ENCODE data around the gene PRR3. TPM values are rescaled to one million over a fixed set of nuclear protein-coding genes. Genes with fewer than 3 reads are reported as not detected.
A peak's percentile ranks its signal among the peaks of the same experiment; 100 is the strongest.
"Not testable (repeated sequence)": the region's sequence is repeated elsewhere in the genome, so short reads cannot be mapped to it uniquely, and the experiment has no call there.

PRR3 gene
- total RNA-seq, 1 experiment from 2014 or later, result 16.5 TPM

- no peak for TF ChIP-seq CTCF (IDR thresholded peaks at IDR 0.05)
- no peak for TF ChIP-seq TCF7L2 (IDR thresholded peaks at IDR 0.05; ENCODE audit: low read depth, low read length)
- TF ChIP-seq SIN3A (IDR thresholded peaks at IDR 0.05; ENCODE audit: borderline replicate concordance, insufficient read depth, low read depth, low read length), result no peak
- no peak for TF ChIP-seq POLR2AphosphoS5 (IDR thresholded peaks at IDR 0.05; ENCODE audit: low read depth, low read length)
- no peak for TF ChIP-seq REST (IDR thresholded peaks at IDR 0.05; ENCODE audit: insufficient read depth in 1 of 2, low read depth in 2 of 2, low read length in 1 of 2)
- DNase-seq (ENCODE audit: low read depth, low spot score), result no peak
- H3K4me3 ChIP-seq (ENCODE audit: low read depth in 2 of 2, low read length in 2 of 2), result no peak overlapping the region
- BruUV-seq (replicated peaks), result no TSS peak
- in situ Hi-C loops (cut with HindIII; ENCODE audit: low pct_unique_long_range_greater_than_20kb, low sequenced_read_pairs), result no loop called here
- intact Hi-C loops (cut with micrococcal nuclease; ENCODE audit: unreplicated experiment), result no loop called here
- CTCF ChIA-PET, result no interaction called here
- no peak overlapping the region for H3K27ac ChIP-seq (ENCODE audit: low read length)
- H3K9me3 ChIP-seq (ENCODE audit: control insufficient read depth, insufficient read depth, low read depth, low read length), result no peaks in the 10 kb centered on the region
- ATAC-seq, result no peak
- H3K27me3 ChIP-seq (ENCODE audit: control insufficient read depth, insufficient read depth, low read length), result no peaks in the 10 kb centered on the region
- POLR2A ChIA-PET, result no interaction called here
- H3K4me1 ChIP-seq (ENCODE audit: control insufficient read depth, insufficient read depth, low read length), result no peaks in the 10 kb centered on the region
- H3K36me3 ChIP-seq (ENCODE audit: control insufficient read depth, insufficient read depth, low read length), result no peaks in the 10 kb centered on the region
These were observed 42.0 kb upstream of the PRR3 start for GRCh38 chr6:30515106-30515505.

- peak; percentile 95 for ATAC-seq
- H3K9me3 ChIP-seq (ENCODE audit: control insufficient read depth, insufficient read depth, low read depth, low read length), result no peaks in the 10 kb centered on the region
- ChIA-PET CTCF (interaction anchor here (0.6 to 2.3 kb wide), 5 partner anchors 16 to 92 kb away, joined by 3 to 10 read pairs (median 5); no protein-coding TSS in a partner anchor), POLR2A (interaction anchor here (0.7 to 1.1 kb wide), 3 partner anchors 12 to 204 kb away, joined by 3 to 11 read pairs (median 5); no protein-coding TSS in a partner anchor)
- no peaks in the 10 kb centered on the region for H3K4me1 ChIP-seq (ENCODE audit: control insufficient read depth, insufficient read depth, low read length)
- H3K27me3 ChIP-seq (ENCODE audit: control insufficient read depth, insufficient read depth, low read length), result no peaks in the 10 kb centered on the region
- peak; percentile 46 for DNase-seq (ENCODE audit: low read depth, low spot score)
- TF ChIP-seq REST (IDR thresholded peaks at IDR 0.05; ENCODE audit: insufficient read depth in 1 of 2, low read depth in 2 of 2, low read length in 1 of 2), result no peak
- peak; percentile 42; the same call in 1 of the 2 replicates for TF ChIP-seq POLR2AphosphoS5 (IDR thresholded peaks at IDR 0.05; ENCODE audit: low read depth, low read length)
- TF ChIP-seq CTCF (IDR thresholded peaks at IDR 0.05), result no peak
- no peak for TF ChIP-seq SIN3A (IDR thresholded peaks at IDR 0.05; ENCODE audit: borderline replicate concordance, insufficient read depth, low read depth, low read length)
- in situ Hi-C loops (cut with HindIII; ENCODE audit: low pct_unique_long_range_greater_than_20kb, low sequenced_read_pairs), result no loop called here
- H3K27ac ChIP-seq (ENCODE audit: low read length), result peak overlapping the region; percentile 89
- no peaks in the 10 kb centered on the region for H3K36me3 ChIP-seq (ENCODE audit: control insufficient read depth, insufficient read depth, low read length)
- peak overlapping the region; percentile 62 to 67 for H3K4me3 ChIP-seq (ENCODE audit: low read depth in 2 of 2, low read length in 2 of 2)
- TSS peak; percentile 87 for BruUV-seq (replicated peaks)
- intact Hi-C loops (cut with micrococcal nuclease; ENCODE audit: unreplicated experiment), result no loop called here
These were observed 40.9 kb upstream of the PRR3 start for GRCh38 chr6:30515944-30516753.

GRCh38 chr6:30516754-30517076 lies 40.4 kb upstream of the PRR3 start:
- in situ Hi-C loops (cut with HindIII; ENCODE audit: low pct_unique_long_range_greater_than_20kb, low sequenced_read_pairs); H3K4me1 ChIP-seq (ENCODE audit: control insufficient read depth, insufficient read depth, low read length); DNase-seq (ENCODE audit: low read depth, low spot score); H3K27me3 ChIP-seq (ENCODE audit: control insufficient read depth, insufficient read depth, low read length); intact Hi-C loops (cut with micrococcal nuclease; ENCODE audit: unreplicated experiment); ATAC-seq; H3K36me3 ChIP-seq (ENCODE audit: control insufficient read depth, insufficient read depth, low read length); BruUV-seq (replicated peaks); H3K9me3 ChIP-seq (ENCODE audit: control insufficient read depth, insufficient read depth, low read depth, low read length): not testable (repeated sequence)
- H3K4me3 ChIP-seq (ENCODE audit: low read depth in 2 of 2, low read length in 2 of 2), result peak overlapping the region; percentile 62 to 67
- CTCF ChIA-PET, result interaction anchor here (0.7 to 2.3 kb wide), 4 partner anchors 15 to 93 kb away, joined by 3 to 10 read pairs (median 6); no protein-coding TSS in a partner anchor
- H3K27ac ChIP-seq (ENCODE audit: low read length), result peak overlapping the region; percentile 89
- POLR2A ChIA-PET, result interaction anchor here (0.7 to 1.1 kb wide), 2 partner anchors 13 to 204 kb away, joined by 3 to 5 read pairs; no protein-coding TSS in a partner anchor

Data from Panc1 (cell line).